ENCODE data around the gene SLC37A3. TPM values are rescaled to one million over a fixed set of nuclear protein-coding genes. Genes with fewer than 3 reads are reported as not detected.

The SLC37A3 gene
- total and polyA plus RNA-seq, 4 donors: 7.3 to 30.8 (median 10.6) TPM

GRCh38 chr7:140421521-140421920, 23.2 kb upstream of the SLC37A3 start:
- H3K36me3 ChIP-seq (ENCODE audit: control insufficient read depth in 4 of 4, insufficient read depth in 3 of 4, low read depth in 1 of 4, low read length in 3 of 4): no peaks in the 10 kb centered on the region
- no peaks in the 10 kb centered on the region for H3K27me3 ChIP-seq (ENCODE audit: control insufficient read depth in 4 of 4, insufficient read depth in 4 of 4, low read length in 3 of 4)
- TF ChIP-seq SP1 (IDR thresholded peaks at IDR 0.05): no peak
- TF ChIP-seq ZBTB33 (IDR thresholded peaks at IDR 0.05): no peak
- TF ChIP-seq FOXA1 (IDR thresholded peaks at IDR 0.05): no peak
- TF ChIP-seq FOXA2 (IDR thresholded peaks at IDR 0.05): no peak
- TF ChIP-seq JUND (IDR thresholded peaks at IDR 0.05): no peak
- no peak for TF ChIP-seq GABPA (IDR thresholded peaks at IDR 0.05 in 1 of 2, conservative IDR thresholded peaks at IDR 0.05 in 1 of 2)
- no peak for TF ChIP-seq REST (IDR thresholded peaks at IDR 0.05)
- no peak for TF ChIP-seq RXRA (IDR thresholded peaks at IDR 0.05)
- no peak for TF ChIP-seq HNF4A (conservative IDR thresholded peaks at IDR 0.05)
- TF ChIP-seq YY1 (IDR thresholded peaks at IDR 0.05): no peak
- TF ChIP-seq CTCF (IDR thresholded peaks at IDR 0.05; ENCODE audit: low read depth, low read length, missing input control): no peak
- TF ChIP-seq MAX (IDR thresholded peaks at IDR 0.05): no peak
- no peak for TF ChIP-seq RAD21 (IDR thresholded peaks at IDR 0.05)
- no peak for TF ChIP-seq NR2F2 (IDR thresholded peaks at IDR 0.05)
- no peak for TF ChIP-seq HNF4G (IDR thresholded peaks at IDR 0.05)
- WGBS: 95% methylated on average over 2 of the region's 2 CpGs
- H3K9me3 ChIP-seq (ENCODE audit: control insufficient read depth in 4 of 4, low read length in 3 of 4): no peaks in the 10 kb centered on the region
- no peak overlapping the region for H3K4me3 ChIP-seq (ENCODE audit: low read depth in 1 of 3, low read length in 3 of 3)
- no peaks in the 10 kb centered on the region for H3K4me1 ChIP-seq (ENCODE audit: control insufficient read depth in 4 of 4, insufficient read depth in 4 of 4, low read length in 3 of 4)
- no peak for DNase-seq (ENCODE audit: low spot score)
- H3K27ac ChIP-seq (ENCODE audit: low read depth in 1 of 2, low read length in 2 of 2): no peak overlapping the region
- no peak overlapping the region for H3K9ac ChIP-seq (ENCODE audit: low read depth in 1 of 2, low read length in 2 of 2)

- H3K9me3 ChIP-seq (ENCODE audit: control insufficient read depth in 4 of 4, low read length in 3 of 4): no peaks in the 10 kb centered on the region
- no peaks in the 10 kb centered on the region for H3K27me3 ChIP-seq (ENCODE audit: control insufficient read depth in 4 of 4, insufficient read depth in 4 of 4, low read length in 3 of 4)
- TF ChIP-seq FOXA2 (IDR thresholded peaks at IDR 0.05): no peak
- no peak for TF ChIP-seq YY1 (IDR thresholded peaks at IDR 0.05)
- TF ChIP-seq HNF4G (IDR thresholded peaks at IDR 0.05): no peak
- TF ChIP-seq SP1 (IDR thresholded peaks at IDR 0.05): no peak
- TF ChIP-seq MAX (IDR thresholded peaks at IDR 0.05): no peak
- no peak for TF ChIP-seq REST (IDR thresholded peaks at IDR 0.05)
- no peak for TF ChIP-seq EGR1 (IDR thresholded peaks at IDR 0.05; ENCODE audit: low read depth in 2 of 2)
- TF ChIP-seq TAF1 (conservative IDR thresholded peaks at IDR 0.05): no peak
- TF ChIP-seq ZBTB33 (IDR thresholded peaks at IDR 0.05): no peak
- no peak for TF ChIP-seq RAD21 (IDR thresholded peaks at IDR 0.05)
- TF ChIP-seq GABPA (IDR thresholded peaks at IDR 0.05 in 1 of 2, conservative IDR thresholded peaks at IDR 0.05 in 1 of 2): no peak
- no peak overlapping the region for H3K27ac ChIP-seq (ENCODE audit: low read depth in 1 of 2, low read length in 2 of 2)
- DNase-seq (ENCODE audit: low spot score): no peak
- H3K4me1 ChIP-seq (ENCODE audit: control insufficient read depth in 4 of 4, insufficient read depth in 4 of 4, low read length in 3 of 4): no peaks in the 10 kb centered on the region
- H3K36me3 ChIP-seq (ENCODE audit: control insufficient read depth in 4 of 4, insufficient read depth in 3 of 4, low read depth in 1 of 4, low read length in 3 of 4): no peaks in the 10 kb centered on the region
- no peak overlapping the region for H3K4me3 ChIP-seq (ENCODE audit: low read depth in 1 of 3, low read length in 3 of 3)
- WGBS: 93% methylated on average over 4 of the region's 4 CpGs
- no peak overlapping the region for H3K9ac ChIP-seq (ENCODE audit: low read depth in 1 of 2, low read length in 2 of 2)
Observed at GRCh38 chr7:140418653-140419052, 20.3 kb upstream of the SLC37A3 start.
